ENCODE data around the gene CDCP2.

Gene CDCP2

GRCh38 chr1:54152696-54153095 lies at the start of gene CDCP2:
TSS of gene CDCP2 (minus strand) at chr1:54153000. CDS start at chr1:54152922, 78 bp downstream.
- no peaks in the 10 kb centered on the region for H3K27me3 ChIP-seq (ENCODE audit: control insufficient read depth in 5 of 5, insufficient read depth in 4 of 5, low read length in 5 of 5)
- no peak within 1 kb of the TSS for H3K27ac ChIP-seq (ENCODE audit: low read depth, low read length)
- no peaks in the 10 kb centered on the region for H3K9me3 ChIP-seq (ENCODE audit: control insufficient read depth in 5 of 5, low read length in 5 of 5)
- H3K4me3 ChIP-seq (ENCODE audit: low read depth in 1 of 5, low read length in 5 of 5) = peak within 1 kb of the TSS; percentile 4 to 51 (median 14)
- no peaks in the 10 kb centered on the region for H3K36me3 ChIP-seq (ENCODE audit: control insufficient read depth in 5 of 5, insufficient read depth in 5 of 5, low read length in 5 of 5)
- peaks cover 2 to 14% (median 11%) of the 10 kb centered on the region in 5 donors for H3K4me1 ChIP-seq (ENCODE audit: control insufficient read depth in 5 of 5, insufficient read depth in 5 of 5, low read length in 5 of 5)
- H3K9ac ChIP-seq (ENCODE audit: low read length in 5 of 5) = no peak within 1 kb of the TSS

- H3K36me3 ChIP-seq (ENCODE audit: control insufficient read depth in 5 of 5, insufficient read depth in 5 of 5, low read length in 5 of 5) = peaks cover 2 to 22% (median 14%) of the 10 kb centered on the region in 5 donors
- peaks cover 8 to 25% (median 24%) of the 10 kb centered on the region in 5 donors for H3K4me1 ChIP-seq (ENCODE audit: control insufficient read depth in 5 of 5, insufficient read depth in 5 of 5, low read length in 5 of 5)
- H3K9ac ChIP-seq (ENCODE audit: low read length in 5 of 5) = peak overlapping the region; percentile 68 to 97 (median 92)
- no peaks in the 10 kb centered on the region for H3K9me3 ChIP-seq (ENCODE audit: control insufficient read depth in 5 of 5, low read length in 5 of 5)
- H3K27ac ChIP-seq (ENCODE audit: low read depth, low read length) = peak overlapping the region; percentile 60
- no peaks in the 10 kb centered on the region for H3K27me3 ChIP-seq (ENCODE audit: control insufficient read depth in 5 of 5, insufficient read depth in 4 of 5, low read length in 5 of 5)
- H3K4me3 ChIP-seq (ENCODE audit: low read depth in 1 of 5, low read length in 5 of 5) = peak overlapping the region; percentile 91 to 99 (median 99)
Observed at GRCh38 chr1:54200519-54200997, 47.8 kb upstream of the CDCP2 start.

- H3K4me1 ChIP-seq (ENCODE audit: control insufficient read depth in 5 of 5, insufficient read depth in 5 of 5, low read length in 5 of 5) = peaks cover 8 to 25% (median 24%) of the 10 kb centered on the region in 5 donors
Observed at GRCh38 chr1:54199765-54200518, 47.1 kb upstream of the CDCP2 start, which contains the start of the genes CYB5RL and MRPL37. TSS of gene CYB5RL (minus strand) at chr1:54200030. CDS start at chr1:54195616, 4,414 bp downstream. TSS of gene MRPL37 (plus strand) at chr1:54200167. CDS start at chr1:54200244, 77 bp downstream.

GRCh38 chr1:54199151-54199764 lies 46.5 kb upstream of the CDCP2 start:
- H3K4me1 ChIP-seq (ENCODE audit: control insufficient read depth in 5 of 5, insufficient read depth in 5 of 5, low read length in 5 of 5) = peaks cover 8 to 25% (median 24%) of the 10 kb centered on the region in 5 donors
- peaks cover 7 to 22% (median 17%) of the 10 kb centered on the region in 5 donors for H3K36me3 ChIP-seq (ENCODE audit: control insufficient read depth in 5 of 5, insufficient read depth in 5 of 5, low read length in 5 of 5)
- peak overlapping the region; percentile 2 to 97 (median 92) for H3K9ac ChIP-seq (ENCODE audit: low read length in 5 of 5)

More at GRCh38 chr1:54199765-54200518, 47.1 kb upstream of the CDCP2 start, which contains the start of the genes CYB5RL and MRPL37:
- peak within 1 kb of the TSS; percentile 68 to 97 (median 92) for H3K9ac ChIP-seq (ENCODE audit: low read length in 5 of 5)
- H3K36me3 ChIP-seq (ENCODE audit: control insufficient read depth in 5 of 5, insufficient read depth in 5 of 5, low read length in 5 of 5) = peaks cover 2 to 22% (median 14%) of the 10 kb centered on the region in 5 donors
- H3K9me3 ChIP-seq (ENCODE audit: control insufficient read depth in 5 of 5, low read length in 5 of 5) = no peaks in the 10 kb centered on the region
- peak within 1 kb of the TSS; percentile 91 to 99 (median 99) for H3K4me3 ChIP-seq (ENCODE audit: low read depth in 1 of 5, low read length in 5 of 5)
- no peaks in the 10 kb centered on the region for H3K27me3 ChIP-seq (ENCODE audit: control insufficient read depth in 5 of 5, insufficient read depth in 4 of 5, low read length in 5 of 5)
- H3K27ac ChIP-seq (ENCODE audit: low read depth, low read length) = peak within 1 kb of the TSS; percentile 60

GRCh38 chr1:54193453-54193852 lies 40.7 kb upstream of the CDCP2 start:
- H3K36me3 ChIP-seq (ENCODE audit: control insufficient read depth in 5 of 5, insufficient read depth in 5 of 5, low read length in 5 of 5) = peaks cover 12 to 60% (median 46%) of the 10 kb centered on the region in 5 donors
- no peak overlapping the region for H3K27ac ChIP-seq (ENCODE audit: low read depth, low read length)
- H3K9me3 ChIP-seq (ENCODE audit: control insufficient read depth in 5 of 5, low read length in 5 of 5) = no peaks in the 10 kb centered on the region
- no peaks in the 10 kb centered on the region for H3K4me1 ChIP-seq (ENCODE audit: control insufficient read depth in 5 of 5, insufficient read depth in 5 of 5, low read length in 5 of 5)
- H3K27me3 ChIP-seq (ENCODE audit: control insufficient read depth in 5 of 5, insufficient read depth in 4 of 5, low read length in 5 of 5) = no peaks in the 10 kb centered on the region
- H3K9ac ChIP-seq (ENCODE audit: low read length in 5 of 5) = no peak overlapping the region
- H3K4me3 ChIP-seq (ENCODE audit: low read depth in 1 of 5, low read length in 5 of 5) = no peak overlapping the region

More at GRCh38 chr1:54199151-54199764, 46.5 kb upstream of the CDCP2 start:
- no peaks in the 10 kb centered on the region for H3K27me3 ChIP-seq (ENCODE audit: control insufficient read depth in 5 of 5, insufficient read depth in 4 of 5, low read length in 5 of 5)
- H3K4me3 ChIP-seq (ENCODE audit: low read depth in 1 of 5, low read length in 5 of 5) = peak overlapping the region; percentile 91 to 99 (median 99)
- H3K27ac ChIP-seq (ENCODE audit: low read depth, low read length) = peak overlapping the region; percentile 60
- no peaks in the 10 kb centered on the region for H3K9me3 ChIP-seq (ENCODE audit: control insufficient read depth in 5 of 5, low read length in 5 of 5)

GRCh38 chr1:54191525-54191924 lies 38.7 kb upstream of the CDCP2 start:
- no peaks in the 10 kb centered on the region for H3K4me1 ChIP-seq (ENCODE audit: control insufficient read depth in 5 of 5, insufficient read depth in 5 of 5, low read length in 5 of 5)
- H3K27ac ChIP-seq (ENCODE audit: low read depth, low read length) = no peak overlapping the region
- no peaks in the 10 kb centered on the region for H3K27me3 ChIP-seq (ENCODE audit: control insufficient read depth in 5 of 5, insufficient read depth in 4 of 5, low read length in 5 of 5)
- H3K4me3 ChIP-seq (ENCODE audit: low read depth in 1 of 5, low read length in 5 of 5) = no peak overlapping the region
- H3K9me3 ChIP-seq (ENCODE audit: control insufficient read depth in 5 of 5, low read length in 5 of 5) = no peaks in the 10 kb centered on the region
- H3K36me3 ChIP-seq (ENCODE audit: control insufficient read depth in 5 of 5, insufficient read depth in 5 of 5, low read length in 5 of 5) = peaks cover 14 to 74% (median 53%) of the 10 kb centered on the region in 5 donors
- no peak overlapping the region for H3K9ac ChIP-seq (ENCODE audit: low read length in 5 of 5)

- peaks cover 14 to 75% (median 53%) of the 10 kb centered on the region in 5 donors for H3K36me3 ChIP-seq (ENCODE audit: control insufficient read depth in 5 of 5, insufficient read depth in 5 of 5, low read length in 5 of 5)
- no peak overlapping the region for H3K4me3 ChIP-seq (ENCODE audit: low read depth in 1 of 5, low read length in 5 of 5)
- no peaks in the 10 kb centered on the region for H3K9me3 ChIP-seq (ENCODE audit: control insufficient read depth in 5 of 5, low read length in 5 of 5)
- H3K4me1 ChIP-seq (ENCODE audit: control insufficient read depth in 5 of 5, insufficient read depth in 5 of 5, low read length in 5 of 5) = no peaks in the 10 kb centered on the region
- H3K9ac ChIP-seq (ENCODE audit: low read length in 5 of 5) = no peak overlapping the region
- H3K27ac ChIP-seq (ENCODE audit: low read depth, low read length) = no peak overlapping the region
- H3K27me3 ChIP-seq (ENCODE audit: control insufficient read depth in 5 of 5, insufficient read depth in 4 of 5, low read length in 5 of 5) = no peaks in the 10 kb centered on the region
Observed at GRCh38 chr1:54190526-54190925, 37.7 kb upstream of the CDCP2 start.

- H3K9me3 ChIP-seq (ENCODE audit: control insufficient read depth in 5 of 5, low read length in 5 of 5) = no peaks in the 10 kb centered on the region
- H3K4me1 ChIP-seq (ENCODE audit: control insufficient read depth in 5 of 5, insufficient read depth in 5 of 5, low read length in 5 of 5) = no peaks in the 10 kb centered on the region
- no peak overlapping the region for H3K4me3 ChIP-seq (ENCODE audit: low read depth in 1 of 5, low read length in 5 of 5)
- peaks cover 7 to 65% (median 44%) of the 10 kb centered on the region in 5 donors for H3K36me3 ChIP-seq (ENCODE audit: control insufficient read depth in 5 of 5, insufficient read depth in 5 of 5, low read length in 5 of 5)
- H3K27ac ChIP-seq (ENCODE audit: low read depth, low read length) = no peak overlapping the region
- no peak overlapping the region for H3K9ac ChIP-seq (ENCODE audit: low read length in 5 of 5)
- no peaks in the 10 kb centered on the region for H3K27me3 ChIP-seq (ENCODE audit: control insufficient read depth in 5 of 5, insufficient read depth in 4 of 5, low read length in 5 of 5)
Observed at GRCh38 chr1:54188291-54188690, 35.5 kb upstream of the CDCP2 start.

GRCh38 chr1:54186056-54186455 lies 33.3 kb upstream of the CDCP2 start:
- H3K4me3 ChIP-seq (ENCODE audit: low read depth in 1 of 5, low read length in 5 of 5) = no peak overlapping the region
- H3K4me1 ChIP-seq (ENCODE audit: control insufficient read depth in 5 of 5, insufficient read depth in 5 of 5, low read length in 5 of 5) = no peaks in the 10 kb centered on the region
- H3K27me3 ChIP-seq (ENCODE audit: control insufficient read depth in 5 of 5, insufficient read depth in 4 of 5, low read length in 5 of 5) = no peaks in the 10 kb centered on the region
- H3K36me3 ChIP-seq (ENCODE audit: control insufficient read depth in 5 of 5, insufficient read depth in 5 of 5, low read length in 5 of 5) = peaks cover 4 to 50% (median 39%) of the 10 kb centered on the region in 5 donors
- H3K9me3 ChIP-seq (ENCODE audit: control insufficient read depth in 5 of 5, low read length in 5 of 5) = no peaks in the 10 kb centered on the region
- no peak overlapping the region for H3K27ac ChIP-seq (ENCODE audit: low read depth, low read length)
- H3K9ac ChIP-seq (ENCODE audit: low read length in 5 of 5) = no peak overlapping the region

Data from subcutaneous abdominal adipose tissue (tissue), 5 donors.